ENCODE results near the gene KRT80. TPM values are rescaled to one million over a fixed set of nuclear protein-coding genes. Genes with fewer than 3 reads are reported as not detected.
A peak's percentile ranks its signal among the peaks of the same experiment; 100 is the strongest.

Gene KRT80
- total RNA-seq, 4 donors from 2014 or later = 0.16 to 0.54 (median 0.31) TPM; not detected in 1

- H3K36me3 ChIP-seq = no peaks in the 10 kb centered on the region
- no peak for TF ChIP-seq POLR2AphosphoS5 (IDR thresholded peaks at IDR 0.05)
- TF ChIP-seq POLR2A (IDR thresholded peaks at IDR 0.05) = no peak
- TF ChIP-seq EP300 (IDR thresholded peaks at IDR 0.05) = no peak
- TF ChIP-seq CTCF (IDR thresholded peaks at IDR 0.05) = no peak
- 82 to 86% methylated on average over 7 of the region's 10 CpGs for WGBS, 2 donors (ENCODE audit: low coverage in 1 of 2)
- H3K4me3 ChIP-seq = no peak overlapping the region
- peaks cover 56% of the 10 kb centered on the region for H3K27me3 ChIP-seq
- ATAC-seq = no peak
- H3K9me3 ChIP-seq = no peaks in the 10 kb centered on the region
- H3K27ac ChIP-seq = no peak overlapping the region
- H3K4me1 ChIP-seq = peaks cover 0 to 17% (median 7%) of the 10 kb centered on the region in 3 donors
These were observed 42.5 kb upstream of the KRT80 start for GRCh38 chr12:52234223-52234810.

DNA sequence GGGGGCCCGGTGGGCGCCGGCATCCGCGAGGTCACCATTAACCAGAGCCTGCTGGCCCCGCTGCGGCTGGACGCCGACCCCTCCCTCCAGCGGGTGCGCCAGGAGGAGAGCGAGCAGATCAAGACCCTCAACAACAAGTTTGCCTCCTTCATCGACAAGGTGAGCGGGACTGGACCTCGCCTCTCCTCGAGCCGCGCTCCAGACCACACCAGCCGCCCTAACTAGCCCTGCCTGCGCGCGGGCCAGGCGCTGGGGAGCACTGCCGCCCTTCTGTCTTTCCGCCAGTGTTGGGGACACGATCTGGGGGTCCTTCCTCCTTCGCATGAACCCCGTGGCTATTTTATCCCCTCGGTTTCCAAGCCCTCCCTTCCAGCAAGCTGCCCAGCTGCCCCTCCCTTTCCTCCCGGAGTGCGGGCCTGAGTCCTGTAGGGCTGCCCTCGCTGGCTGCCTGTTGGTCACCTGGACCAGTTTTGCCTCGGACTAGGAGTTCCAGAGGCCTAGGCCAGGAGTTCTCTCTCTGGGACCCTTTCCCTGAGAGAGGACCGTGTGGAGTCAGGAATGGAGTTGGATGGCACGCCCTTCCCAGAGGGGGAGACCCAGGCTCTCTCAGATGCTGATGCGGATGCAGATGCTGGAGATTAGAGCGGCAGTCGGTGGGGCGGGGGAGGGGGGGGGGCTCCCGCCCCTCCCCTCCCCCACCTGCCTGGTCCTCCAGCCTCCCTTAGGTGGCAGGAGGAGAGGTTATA lies 41.8 kb upstream of the KRT80 start:
- TF ChIP-seq CTCF (IDR thresholded peaks at IDR 0.05) (no peak), POLR2A (IDR thresholded peaks at IDR 0.05) (no peak), EP300 (IDR thresholded peaks at IDR 0.05) (no peak), POLR2AphosphoS5 (IDR thresholded peaks at IDR 0.05) (no peak)
- H3K27ac ChIP-seq = no peak overlapping the region
- WGBS, 2 donors (ENCODE audit: low coverage in 1 of 2) = no CpG with 5 or more reads among the region's 40 CpGs
- peaks cover 61% of the 10 kb centered on the region for H3K27me3 ChIP-seq
- no peaks in the 10 kb centered on the region for H3K9me3 ChIP-seq
- peak overlapping the region in 1 of 2 donors; percentile 28 for H3K4me3 ChIP-seq
- no peak for ATAC-seq
- peaks cover 0 to 17% (median 7%) of the 10 kb centered on the region in 3 donors for H3K4me1 ChIP-seq
- H3K36me3 ChIP-seq = no peaks in the 10 kb centered on the region

DNA sequence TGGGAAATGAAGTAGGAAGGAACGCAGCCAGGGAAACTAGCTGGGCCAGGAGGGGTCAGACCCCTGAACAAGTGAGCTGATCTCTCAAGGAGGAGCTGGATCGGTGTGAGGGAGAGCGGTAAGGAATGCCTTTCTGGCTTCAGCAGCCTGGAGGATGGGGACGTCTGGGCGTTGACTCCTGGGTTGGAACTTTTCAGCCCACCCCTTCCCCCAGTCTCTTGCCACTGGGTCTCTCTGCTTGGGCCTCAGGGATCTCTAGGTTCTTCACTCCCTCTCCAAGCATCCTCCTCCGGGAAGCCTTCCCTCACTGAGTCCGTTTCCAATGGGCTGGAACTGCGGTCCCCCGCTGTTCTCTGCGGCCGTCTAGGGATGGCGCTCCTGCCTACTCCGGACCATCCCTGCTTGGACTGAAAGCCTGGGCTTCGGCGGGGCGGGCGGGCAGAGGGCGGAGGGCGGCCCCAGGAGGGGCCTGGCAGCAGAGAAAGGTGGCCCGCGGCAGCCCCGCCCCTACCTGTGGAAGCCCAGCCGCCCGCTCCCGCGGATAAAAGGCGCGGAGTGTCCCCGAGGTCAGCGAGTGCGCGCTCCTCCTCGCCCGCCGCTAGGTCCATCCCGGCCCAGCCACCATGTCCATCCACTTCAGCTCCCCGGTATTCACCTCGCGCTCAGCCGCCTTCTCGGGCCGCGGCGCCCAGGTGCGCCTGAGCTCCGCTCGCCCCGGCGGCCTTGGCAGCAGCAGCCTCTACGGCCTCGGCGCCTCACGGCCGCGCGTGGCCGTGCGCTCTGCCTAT lies 41.1 kb upstream of the KRT80 start, which contains the start of gene KRT7:
Gene KRT7 (plus strand): TSS at position 570 of the 788 bp plus-strand sequence. CDS start 54 bp downstream, at position 624.
- no peak within 1 kb of the TSS for H3K27ac ChIP-seq
- 5 to 40% methylated on average over 1 to 4 of the region's 58 CpGs for WGBS, 2 donors (ENCODE audit: low coverage in 1 of 2)

DNA sequence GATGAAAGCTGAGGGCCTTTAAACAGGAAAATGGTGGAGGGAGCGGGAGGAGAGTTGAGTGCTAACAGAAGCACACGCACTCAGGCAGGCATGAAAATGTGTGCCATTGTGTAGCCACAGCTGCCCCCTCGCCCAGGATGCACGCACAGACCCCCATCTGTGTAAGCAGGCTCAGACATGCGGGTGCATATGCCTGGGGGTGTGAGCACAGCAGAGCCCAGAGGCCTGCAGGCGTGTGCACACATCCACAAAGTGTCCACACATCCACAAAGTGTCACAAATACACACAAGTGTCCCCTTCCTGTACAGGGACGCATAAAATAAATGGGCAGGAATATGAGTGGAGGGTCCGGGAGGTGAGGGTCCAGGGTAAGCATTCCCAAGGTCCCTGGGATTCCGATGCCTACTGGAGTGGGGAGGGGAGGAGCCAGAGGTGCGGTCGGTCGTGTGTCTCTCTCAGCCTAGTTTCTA lies 40.4 kb upstream of the KRT80 start:
- ATAC-seq = no peak
- Histone ChIP-seq H3K27ac (no peak overlapping the region), H3K9me3 (no peaks in the 10 kb centered on the region), H3K4me3 (no peak overlapping the region), H3K4me1 (peaks cover 0 to 17% (median 7%) of the 10 kb centered on the region in 3 donors), H3K27me3 (peaks cover 61% of the 10 kb centered on the region), H3K36me3 (no peaks in the 10 kb centered on the region)
- TF ChIP-seq POLR2AphosphoS5 (IDR thresholded peaks at IDR 0.05) (no peak), POLR2A (IDR thresholded peaks at IDR 0.05) (no peak), EP300 (IDR thresholded peaks at IDR 0.05) (no peak), CTCF (IDR thresholded peaks at IDR 0.05) (no peak)
- 63 to 83% methylated on average over 3 to 8 of the region's 12 CpGs for whole genome bisulfite sequencing, 2 donors (ENCODE audit: low coverage in 1 of 2)

More for the DNA sequence above, 41.1 kb upstream of the KRT80 start, which contains the start of gene KRT7:
- Histone ChIP-seq H3K4me3 (peak within 1 kb of the TSS in 1 of 2 donors; percentile 28), H3K4me1 (peaks cover 0 to 17% (median 7%) of the 10 kb centered on the region in 3 donors), H3K36me3 (no peaks in the 10 kb centered on the region), H3K27me3 (peaks cover 61% of the 10 kb centered on the region), H3K9me3 (no peaks in the 10 kb centered on the region)
- no peak for ATAC-seq
- TF ChIP-seq EP300 (IDR thresholded peaks at IDR 0.05) (no peak), POLR2A (IDR thresholded peaks at IDR 0.05) (no peak), CTCF (IDR thresholded peaks at IDR 0.05) (no peak), POLR2AphosphoS5 (IDR thresholded peaks at IDR 0.05) (no peak)
